HT-29 (cell line): ENCODE measurements around the gene TMEM243. TPM values are rescaled to one million over a fixed set of nuclear protein-coding genes. Genes with fewer than 3 reads are reported as not detected.

ENCODE experiments used
- DNase-seq: peaks from one replicate; pipeline ENCODE4 v3.0.0-alpha.2; 2015; ENCODE audit warnings: low spot score
- small RNA-seq: library from RNA; depleted of rRNA; stranded (forward); fragments of <200 nt; gene quantifications from one replicate; pipeline ENCODE3, GENCODE V24; 2014
- total RNA-seq: library from RNA; depleted of rRNA; stranded (reverse); fragments of >200 nt; shearing (Covaris generic); gene quantifications from 2 replicates; pipeline ENCODE4 v1.2.3, GENCODE V29; 2014; rRNA removed

Gene TMEM243
- total RNA-seq, 1 experiment from 2014 or later = 74.5 TPM

DNA sequence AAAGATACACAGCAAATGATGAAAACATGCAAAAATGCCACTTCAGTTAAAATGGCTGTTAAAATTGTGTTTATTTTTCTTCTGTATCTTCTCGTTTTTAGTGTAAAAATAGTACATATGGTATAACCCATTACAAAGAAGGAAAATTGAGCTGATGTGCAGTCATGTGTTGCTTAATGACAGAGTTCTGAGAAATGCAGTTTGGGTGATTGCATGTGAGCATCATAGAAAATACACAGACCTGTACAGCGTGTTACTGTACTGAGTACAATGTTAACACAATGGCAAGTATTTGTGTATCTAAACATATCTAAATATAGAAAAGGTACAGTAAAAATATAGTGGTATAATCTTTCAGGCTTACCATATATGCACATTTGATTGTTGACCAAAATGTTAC, 60.0 kb downstream of the TMEM243 start:
- DNase-seq = no peak

GRCh38 chr7:87156709-87157108, 62.8 kb downstream of the TMEM243 start:
- DNase-seq = no peak

GRCh38 chr7:87155788-87156187, 63.7 kb downstream of the TMEM243 start:
- no peak for DNase-seq

- DNase-seq = no peak
Measured at GRCh38 chr7:87154569-87154968, 65.0 kb downstream of the TMEM243 start.

GRCh38 chr7:87154166-87154565, 65.4 kb downstream of the TMEM243 start:
- DNase-seq = peak; percentile 15

DNA sequence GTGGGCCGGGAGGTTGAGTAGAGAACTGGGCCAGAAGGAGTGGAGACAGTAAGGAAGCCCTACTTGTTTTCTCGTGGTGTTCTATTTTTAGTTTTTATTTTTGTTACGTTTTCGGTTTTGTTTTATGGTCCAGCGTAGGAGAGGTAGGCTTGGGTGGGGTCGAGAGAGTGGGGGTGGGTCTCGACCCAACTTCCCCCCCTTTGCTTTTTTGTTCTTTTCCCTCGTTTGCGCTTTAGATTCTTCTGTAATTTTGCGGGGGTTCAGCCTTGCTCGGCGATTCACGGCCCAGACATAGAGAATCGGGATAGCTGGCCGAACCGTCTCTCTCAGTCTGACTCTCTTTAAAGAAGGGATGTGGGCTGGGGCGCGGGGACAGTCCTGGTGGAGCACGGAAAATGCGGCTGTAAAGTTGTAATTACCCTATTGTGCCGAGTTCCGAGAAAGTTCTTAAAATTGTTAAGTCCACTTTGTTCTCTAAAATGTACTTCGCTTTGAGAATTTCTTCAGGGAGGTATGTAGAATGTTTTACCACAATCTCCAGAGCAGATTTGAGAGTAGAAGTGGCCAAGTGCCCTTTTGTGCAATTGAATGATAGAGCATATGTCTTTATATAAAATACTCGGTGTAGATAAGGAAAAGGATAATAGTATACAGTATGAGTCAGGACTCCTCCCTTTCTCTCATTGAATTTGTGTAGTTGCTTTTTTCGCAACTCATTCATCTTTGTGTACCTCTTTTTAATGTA, 66.5 kb downstream of the TMEM243 start:
- peak; percentile 66 for DNase-seq

DNA sequence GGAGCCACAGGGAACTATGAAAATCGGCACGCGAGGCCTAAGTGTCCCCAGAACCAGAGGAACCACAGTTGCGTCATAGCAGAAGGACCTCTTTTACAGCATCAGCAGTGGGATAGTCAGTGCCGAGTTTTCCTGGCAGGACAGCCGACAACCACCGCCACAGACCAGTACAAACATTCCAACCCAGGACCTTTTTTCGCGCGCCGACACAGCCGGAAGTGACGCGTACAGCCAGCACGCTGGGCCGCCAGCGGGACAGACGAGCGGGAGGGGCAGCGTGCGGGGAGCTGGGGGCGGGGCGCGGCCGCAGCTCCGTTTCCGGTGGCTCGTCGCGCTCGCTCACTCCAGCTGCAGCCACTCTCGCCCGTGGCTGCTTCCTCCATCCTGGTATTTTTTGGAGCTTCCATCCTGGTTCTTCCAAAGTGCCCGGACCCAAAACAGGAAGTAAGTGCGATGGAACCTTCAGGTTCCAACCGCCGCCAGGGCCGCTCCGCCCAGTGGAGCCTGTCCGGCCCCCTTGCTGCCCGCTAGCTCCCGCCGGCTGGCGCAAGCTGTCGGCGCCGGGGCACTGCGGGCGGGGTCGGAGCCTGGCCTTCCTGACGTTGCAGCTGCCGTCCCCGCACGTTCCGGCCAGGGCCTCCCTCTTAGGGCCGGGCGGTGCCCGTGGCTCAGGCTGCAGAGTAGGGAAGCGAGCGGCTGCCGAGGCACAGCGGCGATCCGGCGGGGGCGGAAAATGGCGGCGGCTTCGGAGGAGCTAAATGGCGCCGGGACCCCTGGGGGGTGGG, 67.2 kb downstream of the TMEM243 start, which contains the start of gene DMTF1:
TSS of gene DMTF1 (plus strand) at position 342 of the 785 bp plus-strand sequence. CDS start 12,489 bp downstream, outside the sequence.
- DNase-seq = peak; percentile 96

- no peak for DNase-seq
Measured at GRCh38 chr7:87151729-87152111, 67.8 kb downstream of the TMEM243 start.

DNA sequence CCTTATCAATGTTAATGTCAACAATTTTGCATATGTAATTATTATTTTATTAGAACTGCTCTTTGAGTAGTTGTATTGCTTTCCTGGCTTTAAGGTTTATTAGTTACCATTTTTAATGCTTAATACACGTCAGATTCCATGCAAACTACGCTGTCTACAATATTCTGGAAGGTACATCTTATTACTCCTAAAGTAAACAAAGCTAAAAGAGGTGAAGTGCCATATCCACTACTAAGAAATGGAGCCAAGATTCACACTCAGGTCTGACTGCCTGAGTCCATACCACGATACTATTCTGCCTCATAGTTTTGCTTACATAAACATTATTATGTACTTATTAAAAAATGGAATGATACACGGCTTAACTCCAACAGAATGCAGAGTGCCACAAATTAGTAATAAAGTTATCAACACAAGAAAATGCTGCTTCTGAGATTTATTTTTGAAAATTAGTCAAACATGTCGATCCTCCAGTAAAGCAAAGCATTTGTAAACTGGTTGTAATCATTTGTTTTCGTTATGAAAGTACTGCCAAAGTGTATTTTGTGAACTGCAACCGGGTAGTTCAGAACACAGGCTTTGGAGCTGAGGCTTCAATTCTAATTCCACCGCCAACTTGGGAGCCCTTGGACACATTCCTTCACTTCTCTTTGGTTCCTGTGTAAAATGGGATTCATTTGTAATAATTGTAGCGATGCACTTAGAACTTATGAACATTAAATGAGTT, 68.4 kb downstream of the TMEM243 start:
- no peak for DNase-seq

DNA sequence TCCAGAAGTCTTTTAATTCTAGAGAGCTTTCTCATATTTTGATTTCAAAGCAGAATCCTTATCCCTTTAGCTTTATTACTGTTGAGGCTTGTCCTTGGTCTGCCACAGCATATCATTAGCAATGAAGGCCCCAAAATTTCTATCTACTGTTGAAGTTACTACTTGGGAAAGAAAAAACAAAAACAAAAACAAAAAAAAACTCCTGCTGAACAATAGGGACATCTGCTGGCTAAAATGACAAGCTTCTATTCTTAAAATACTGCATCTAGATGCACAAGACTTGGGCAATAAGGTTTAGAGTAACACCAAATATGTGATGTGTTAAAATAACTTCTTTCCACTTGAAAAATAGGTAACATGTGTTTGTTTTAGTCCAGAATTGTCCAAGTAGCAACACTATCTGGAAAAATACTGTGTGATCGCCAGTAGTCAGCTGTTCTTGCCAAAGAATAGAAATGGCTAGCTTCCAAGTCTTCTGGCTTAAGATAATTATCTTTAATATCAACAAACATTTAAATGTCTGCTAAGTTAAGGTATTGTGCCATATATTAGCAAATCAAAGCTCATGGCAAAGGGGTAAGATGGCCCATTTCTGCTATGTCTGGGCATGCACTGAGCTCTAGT, 71.1 kb downstream of the TMEM243 start:
- peak; percentile 34 for DNase-seq

- no peak for DNase-seq
Measured at GRCh38 chr7:87147500-87147899, 72.0 kb downstream of the TMEM243 start.

DNA sequence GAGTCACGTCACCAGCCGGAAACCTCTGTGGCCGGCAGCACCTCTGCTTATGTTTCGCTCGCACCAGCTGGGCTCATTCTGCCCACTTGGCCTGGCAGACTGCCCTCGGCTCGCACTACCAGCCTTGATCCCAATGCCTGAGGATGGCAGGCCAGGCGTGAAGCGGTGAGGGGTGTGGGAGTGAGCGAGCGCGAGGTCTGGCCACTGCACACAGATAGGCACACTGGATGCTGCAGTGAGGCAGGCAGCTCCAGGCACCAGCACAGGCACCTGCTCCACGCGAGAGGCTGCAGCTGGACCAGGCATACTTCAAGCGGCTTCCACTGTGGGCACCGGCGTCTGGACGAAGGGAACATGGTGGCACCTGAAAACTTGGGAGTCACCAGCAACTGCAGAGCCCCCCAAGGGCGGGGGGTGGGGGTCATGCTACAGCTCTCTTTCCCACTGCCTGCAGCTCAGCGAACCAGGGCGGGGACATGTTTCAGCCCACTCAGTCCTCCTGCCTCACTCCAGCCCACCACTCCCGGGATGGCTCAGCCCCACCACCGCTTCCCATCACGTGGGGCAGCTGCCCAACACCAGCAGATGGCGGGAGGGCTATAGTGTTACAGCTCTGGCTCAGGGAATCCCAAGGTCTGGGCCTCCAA, 72.7 kb downstream of the TMEM243 start:
- DNase-seq = no peak

Small RNA genes lying within 50 kb of the gene (small RNA-seq; reads per million reads assigned to genes)
- not detected for gene RF00019
- gene RF02271 = not detected

Other genes starting within 250 kb of the TMEM243 start
- 0.23 and 2.3 TPM in 2 replicates for gene ELAPOR2, start 160.1 kb downstream of the TMEM243 start, total RNA-seq
- gene DMTF1, start 67.3 kb downstream of the TMEM243 start, total RNA-seq = 41.1 and 48.0 TPM in 2 replicates
- gene CROT, start 125.9 kb upstream of the TMEM243 start, total RNA-seq = 2.6 and 4.4 TPM in 2 replicates